Measurements from ENCODE around the gene SLC8B1. TPM values are rescaled to one million over a fixed set of nuclear protein-coding genes. Genes with fewer than 3 reads are reported as not detected.

The SLC8B1 gene
- total and polyA plus RNA-seq, 2 donors: 12.8 to 20.5 TPM

DNA sequence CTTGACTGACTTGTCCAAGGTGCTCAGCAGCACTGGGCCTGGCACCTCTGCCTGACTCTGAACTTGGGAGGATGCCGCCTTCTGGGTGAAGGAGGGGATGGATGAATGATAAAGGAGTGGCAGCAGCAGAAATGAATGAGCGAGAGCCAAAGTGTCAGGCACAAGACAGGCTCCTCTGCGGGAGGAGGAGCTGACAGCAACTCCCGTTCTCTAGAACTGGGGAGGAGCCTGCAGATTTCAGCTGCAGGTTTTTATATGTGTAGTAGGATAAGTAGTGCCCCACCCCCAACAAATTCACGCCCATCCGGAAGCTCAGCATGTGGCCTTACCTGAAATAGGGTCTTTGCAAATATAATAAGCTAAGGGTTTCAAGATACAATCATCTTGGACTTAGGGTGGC is 33.1 kb downstream of the SLC8B1 start:
- no peak for DNase-seq (ENCODE audit: extremely low spot score)
- Histone ChIP-seq H3K36me3 (ENCODE audit: insufficient read depth) (no peaks in the 10 kb centered on the region), H3K27ac (ENCODE audit: low read depth) (no peak overlapping the region), H3K4me3 (ENCODE audit: low read depth, low read length) (no peak overlapping the region), H3K4me1 (ENCODE audit: insufficient read depth) (no peaks in the 10 kb centered on the region)
- 93% methylated on average over 6 of the region's 6 CpGs for WGBS

DNA sequence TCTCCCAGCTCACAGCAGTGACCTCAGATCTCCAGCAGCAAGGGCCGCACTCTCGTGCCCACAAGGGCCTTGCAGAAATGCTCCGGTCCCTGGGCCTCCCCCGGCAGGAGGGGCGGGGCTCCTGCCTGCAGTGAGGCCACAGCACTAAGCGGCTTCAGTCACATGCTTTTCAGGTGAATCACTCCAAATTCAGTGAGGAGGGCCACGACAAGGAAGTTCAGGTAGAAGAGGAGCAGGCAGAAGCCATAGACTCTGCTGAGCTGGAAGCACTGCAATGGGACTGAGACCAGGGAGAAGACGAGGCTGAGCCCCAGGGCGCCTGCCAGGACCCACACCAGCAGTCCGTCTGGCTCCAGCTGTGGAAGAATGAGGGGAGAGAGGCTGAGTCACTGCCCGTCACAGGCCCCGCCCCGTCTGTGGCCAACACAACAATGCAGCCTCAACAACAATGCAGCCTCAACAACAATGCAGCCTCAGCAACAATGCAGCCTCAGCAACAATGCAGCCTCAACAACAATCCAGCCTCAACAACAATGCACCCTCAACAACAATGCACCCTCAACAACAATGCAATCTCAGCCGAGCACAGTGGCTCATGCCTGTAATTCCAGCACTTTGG is 35.2 kb downstream of the SLC8B1 start:
- DNase-seq (ENCODE audit: extremely low spot score): no peak

DNA sequence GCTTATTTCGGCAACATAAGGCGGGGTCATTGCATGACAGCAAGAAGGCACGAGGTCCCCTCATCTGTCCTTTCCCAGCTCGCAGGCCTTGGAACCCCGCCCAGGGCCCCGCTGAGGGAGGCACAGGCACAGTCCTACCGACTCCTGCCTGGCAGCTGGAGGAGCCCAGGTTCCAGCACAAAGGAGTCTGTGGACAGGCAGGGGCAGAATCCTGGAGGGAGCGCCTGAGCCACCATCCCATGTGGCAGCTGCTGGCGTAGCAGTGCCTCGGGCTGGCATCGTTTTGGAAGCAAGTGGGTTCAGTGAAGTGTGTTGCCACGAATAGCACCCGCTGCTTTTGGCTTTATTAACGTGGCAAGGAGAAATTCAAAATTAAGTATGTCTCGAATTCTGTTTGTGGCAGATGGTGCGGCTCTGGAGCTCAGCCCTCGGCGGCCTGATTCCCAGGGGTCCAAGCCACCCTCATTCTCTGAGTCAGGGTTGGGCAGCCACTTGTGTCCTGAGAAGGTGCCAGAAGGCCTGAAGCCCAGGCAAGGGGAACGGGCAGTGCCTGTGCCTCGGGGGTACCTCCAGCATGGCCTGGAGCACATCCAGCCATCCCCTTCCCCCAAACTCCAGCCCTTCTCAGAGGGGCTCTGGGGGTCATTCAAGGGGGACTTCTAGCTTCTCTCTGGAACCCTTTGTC is 35.9 kb downstream of the SLC8B1 start:
- Histone ChIP-seq H3K27ac (ENCODE audit: low read depth) (no peak overlapping the region), H3K4me3 (ENCODE audit: low read depth, low read length) (no peak overlapping the region), H3K36me3 (ENCODE audit: insufficient read depth) (no peaks in the 10 kb centered on the region), H3K4me1 (ENCODE audit: insufficient read depth) (no peaks in the 10 kb centered on the region)
- no peak for DNase-seq (ENCODE audit: extremely low spot score)
- 78% methylated on average over 20 of the region's 20 CpGs for WGBS

More for the DNA sequence above, 35.2 kb downstream of the SLC8B1 start:
- no peaks in the 10 kb centered on the region for H3K4me1 ChIP-seq (ENCODE audit: insufficient read depth)
- peak overlapping the region; percentile 46 for H3K27ac ChIP-seq (ENCODE audit: low read depth)
- H3K4me3 ChIP-seq (ENCODE audit: low read depth, low read length): no peak overlapping the region
- H3K36me3 ChIP-seq (ENCODE audit: insufficient read depth): no peaks in the 10 kb centered on the region
- 44% methylated on average over 14 of the region's 14 CpGs for WGBS

DNA sequence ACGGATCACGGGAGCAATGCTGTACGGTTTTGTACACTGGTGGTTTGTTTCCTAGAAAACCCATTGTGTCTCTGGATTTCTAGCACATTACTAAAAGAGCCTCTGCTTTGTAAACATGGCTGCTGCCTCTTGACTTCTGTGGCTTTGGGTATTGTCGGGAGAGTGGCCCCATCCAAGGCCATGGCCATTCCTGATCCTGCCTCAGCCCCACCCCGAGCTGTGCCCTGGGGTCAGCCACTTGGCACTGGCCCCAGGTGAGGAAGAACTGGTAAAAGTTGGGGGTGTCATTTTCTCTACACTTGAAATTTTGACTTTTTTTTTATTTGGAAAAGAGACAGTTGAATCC is 36.5 kb downstream of the SLC8B1 start:
- WGBS: 85% methylated on average over 5 of the region's 5 CpGs
- H3K27ac ChIP-seq (ENCODE audit: low read depth): no peak overlapping the region
- no peak for DNase-seq (ENCODE audit: extremely low spot score)
- H3K4me1 ChIP-seq (ENCODE audit: insufficient read depth): no peaks in the 10 kb centered on the region
- H3K36me3 ChIP-seq (ENCODE audit: insufficient read depth): no peaks in the 10 kb centered on the region
- no peak overlapping the region for H3K4me3 ChIP-seq (ENCODE audit: low read depth, low read length)

DNA sequence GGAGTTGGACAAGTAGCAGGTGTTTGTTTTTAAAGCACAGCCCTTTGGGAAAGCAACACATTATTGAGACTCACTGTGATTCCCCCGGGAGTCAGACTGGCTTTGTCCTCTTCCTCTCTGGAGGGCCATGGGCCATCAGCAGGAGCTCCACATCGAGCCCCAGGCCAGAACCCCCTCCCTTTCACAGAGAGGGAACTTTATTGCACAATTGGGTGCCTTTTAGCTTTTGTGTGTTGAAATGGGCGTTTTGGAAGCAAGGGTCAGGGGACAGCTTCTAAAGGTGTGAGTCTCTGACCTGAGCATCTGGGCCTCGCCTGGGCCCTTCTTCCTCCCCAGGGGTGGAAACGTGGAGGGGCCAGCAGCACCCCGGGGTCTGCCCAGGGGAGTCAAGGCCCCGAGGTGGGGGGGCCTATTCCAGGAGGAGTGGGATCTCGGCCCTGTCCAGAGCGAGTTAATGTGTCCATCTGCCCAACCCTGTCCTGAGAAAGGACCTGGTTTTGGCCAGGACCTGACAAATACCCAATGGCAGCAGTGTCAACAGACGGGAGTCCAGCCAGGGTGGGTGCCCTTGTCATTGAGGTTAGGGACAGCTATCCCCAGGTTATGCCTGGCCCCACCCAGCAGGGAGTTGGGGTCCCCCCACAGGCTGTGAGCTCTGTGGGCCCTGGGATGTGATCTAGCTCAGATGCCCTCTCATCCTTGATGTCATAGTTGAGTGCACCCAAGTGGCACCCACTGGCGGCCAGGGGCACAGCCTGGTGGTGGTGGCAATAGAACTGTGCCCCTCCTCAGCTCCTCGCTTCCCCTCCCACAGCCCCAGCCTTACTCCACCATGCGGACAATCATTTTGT is 37.1 kb downstream of the SLC8B1 start:
- no peak for DNase-seq (ENCODE audit: extremely low spot score)
- WGBS: 82% methylated on average over 13 of the region's 13 CpGs
- no peak overlapping the region for H3K27ac ChIP-seq (ENCODE audit: low read depth)
- no peak overlapping the region for H3K4me3 ChIP-seq (ENCODE audit: low read depth, low read length)
- H3K36me3 ChIP-seq (ENCODE audit: insufficient read depth): no peaks in the 10 kb centered on the region
- H3K4me1 ChIP-seq (ENCODE audit: insufficient read depth): no peaks in the 10 kb centered on the region

DNA sequence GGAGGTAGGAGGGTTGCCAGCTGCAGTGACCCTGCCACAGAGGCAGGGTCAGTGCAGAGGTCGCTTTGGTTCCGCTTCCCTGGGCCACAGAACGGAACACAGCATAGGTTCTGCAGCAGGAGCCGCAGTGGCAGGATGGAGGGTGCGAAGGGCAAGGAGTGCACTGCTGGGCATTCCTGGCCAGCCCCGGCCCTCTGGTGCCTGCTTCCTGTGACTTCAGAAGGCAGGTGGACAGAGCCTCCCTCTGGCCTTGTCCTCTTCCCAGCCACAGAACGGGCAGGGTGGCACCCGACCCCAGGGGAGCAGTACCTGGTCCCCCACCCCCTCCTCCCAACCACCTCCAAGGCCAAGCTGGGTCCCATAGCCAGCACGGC is 37.7 kb downstream of the SLC8B1 start:
- WGBS: 88% methylated on average over 9 of the region's 9 CpGs
- Histone ChIP-seq H3K4me1 (ENCODE audit: insufficient read depth) (no peaks in the 10 kb centered on the region), H3K36me3 (ENCODE audit: insufficient read depth) (no peaks in the 10 kb centered on the region), H3K4me3 (ENCODE audit: low read depth, low read length) (no peak overlapping the region), H3K27ac (ENCODE audit: low read depth) (no peak overlapping the region)
- no peak for DNase-seq (ENCODE audit: extremely low spot score)

DNA sequence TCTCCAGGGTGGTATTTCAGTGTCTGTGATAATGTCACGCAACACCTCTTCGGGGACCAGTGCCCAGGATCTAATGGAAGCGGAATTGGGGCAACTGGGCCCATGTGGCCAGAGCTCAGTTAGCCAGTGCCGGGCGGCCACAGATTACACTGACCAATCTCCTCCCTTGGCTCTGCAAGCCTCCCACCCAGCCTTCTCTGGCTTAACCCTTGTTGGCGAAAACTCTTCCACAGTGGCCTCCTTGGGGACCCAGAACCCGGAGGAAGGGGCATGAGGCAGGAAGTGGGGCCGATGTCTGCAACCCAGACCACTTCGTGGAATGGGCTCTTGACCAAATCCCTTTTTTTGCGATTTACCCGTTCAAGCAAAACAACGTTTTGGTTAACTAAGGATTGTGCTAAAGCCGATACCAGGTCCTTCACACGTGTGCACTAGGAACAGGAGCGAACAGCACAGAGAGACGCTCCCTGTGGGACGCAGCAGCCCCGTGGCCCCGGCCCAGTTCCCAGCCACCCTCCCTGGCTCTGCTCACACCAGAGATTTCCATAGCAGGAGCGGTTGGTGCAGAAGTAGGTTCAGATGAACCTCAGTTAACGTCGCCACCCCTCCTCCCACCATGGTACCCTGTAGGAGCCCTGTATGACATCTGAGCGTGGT is 38.2 kb downstream of the SLC8B1 start:
- Histone ChIP-seq H3K4me1 (ENCODE audit: insufficient read depth) (no peaks in the 10 kb centered on the region), H3K36me3 (ENCODE audit: insufficient read depth) (no peaks in the 10 kb centered on the region), H3K27ac (ENCODE audit: low read depth) (no peak overlapping the region), H3K4me3 (ENCODE audit: low read depth, low read length) (no peak overlapping the region)
- 86% methylated on average over 23 of the region's 23 CpGs for WGBS
- no peak for DNase-seq (ENCODE audit: extremely low spot score)

DNA sequence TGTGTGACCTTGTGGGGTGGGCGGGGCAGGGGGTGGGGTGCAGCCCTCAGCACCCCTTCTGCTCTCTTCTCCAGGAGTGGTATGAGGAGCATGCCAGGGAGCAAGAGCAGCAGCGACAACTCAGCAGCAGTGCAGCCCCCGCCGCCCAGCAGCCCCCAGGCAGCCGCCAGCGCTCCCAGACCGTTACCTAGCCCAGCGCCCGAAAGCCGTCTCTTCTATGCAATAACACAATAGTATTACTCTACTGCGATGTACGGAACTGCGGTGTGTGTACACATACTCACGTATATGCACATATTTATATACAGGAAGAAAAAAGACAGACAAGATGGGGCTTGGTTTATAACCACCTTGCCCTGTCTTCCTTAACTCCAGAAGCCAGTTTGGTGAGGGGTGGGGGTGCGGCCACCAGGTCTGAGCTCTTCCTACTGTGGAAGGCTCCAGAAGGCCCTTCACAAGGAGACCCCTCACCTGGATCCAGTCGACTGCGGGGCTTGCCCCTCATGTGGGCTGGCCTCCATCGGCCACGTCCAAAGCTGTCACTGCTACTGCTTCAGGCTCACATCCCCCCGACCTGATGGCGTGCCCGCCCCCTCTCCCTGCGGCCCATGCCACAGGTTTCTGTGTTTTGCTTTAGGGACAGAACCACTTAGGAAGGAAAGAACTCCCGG is 38.9 kb downstream of the SLC8B1 start:
- Histone ChIP-seq H3K27ac (ENCODE audit: low read depth) (no peak overlapping the region), H3K36me3 (ENCODE audit: insufficient read depth) (no peaks in the 10 kb centered on the region), H3K4me3 (ENCODE audit: low read depth, low read length) (no peak overlapping the region), H3K4me1 (ENCODE audit: insufficient read depth) (no peaks in the 10 kb centered on the region)
- no peak for DNase-seq (ENCODE audit: extremely low spot score)
- WGBS: 90% methylated on average over 24 of the region's 24 CpGs

DNA sequence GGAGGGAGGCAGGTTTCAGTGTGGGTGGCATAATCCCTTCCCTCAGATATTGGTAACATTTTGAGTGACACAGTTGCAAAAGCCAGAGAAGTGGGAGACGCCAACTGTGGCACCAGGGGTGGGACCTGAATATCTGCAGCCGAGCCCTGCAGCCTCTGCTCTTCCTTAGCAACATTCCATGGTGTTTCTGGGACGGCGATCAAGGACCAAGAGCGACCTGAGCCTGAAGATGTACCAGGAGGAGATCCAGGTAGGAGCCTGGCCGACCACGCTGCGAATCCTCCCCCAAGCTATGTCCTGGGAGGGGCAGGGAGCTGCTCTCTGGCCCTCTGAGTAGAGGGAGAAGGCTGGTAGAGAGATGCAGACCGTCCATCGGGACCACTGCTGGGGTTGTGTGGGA is 41.8 kb downstream of the SLC8B1 start:
- H3K36me3 ChIP-seq (ENCODE audit: insufficient read depth): peaks cover under 1% of the 10 kb centered on the region
- WGBS: 96% methylated on average over 10 of the region's 10 CpGs
- no peaks in the 10 kb centered on the region for H3K4me1 ChIP-seq (ENCODE audit: insufficient read depth)
- H3K27ac ChIP-seq (ENCODE audit: low read depth): no peak overlapping the region
- H3K4me3 ChIP-seq (ENCODE audit: low read depth, low read length): no peak overlapping the region
- no peak for DNase-seq (ENCODE audit: extremely low spot score)

DNA sequence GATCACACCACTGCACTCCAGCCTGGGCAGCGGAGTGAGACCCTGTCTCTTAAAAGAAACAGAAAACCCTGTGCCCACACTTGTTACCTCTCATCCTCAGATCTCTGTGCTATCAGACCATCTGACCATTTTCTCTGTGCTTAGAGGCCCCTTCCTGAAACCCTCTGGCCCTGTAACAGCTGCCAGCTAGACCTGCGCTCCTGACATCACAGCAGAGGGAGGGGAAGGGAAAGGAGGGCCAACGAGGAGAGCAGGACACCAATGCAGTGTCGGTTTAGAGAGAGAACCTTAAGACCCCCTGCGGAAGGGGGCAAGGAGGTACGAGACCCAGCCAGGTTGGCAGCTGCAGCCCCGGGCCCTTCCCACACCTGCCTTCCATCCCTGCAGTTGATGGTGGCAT is 42.4 kb downstream of the SLC8B1 start:
- Histone ChIP-seq H3K4me1 (ENCODE audit: insufficient read depth) (no peaks in the 10 kb centered on the region), H3K36me3 (ENCODE audit: insufficient read depth) (peaks cover 2% of the 10 kb centered on the region), H3K4me3 (ENCODE audit: low read depth, low read length) (no peak overlapping the region), H3K27ac (ENCODE audit: low read depth) (no peak overlapping the region)
- 87% methylated on average over 7 of the region's 7 CpGs for WGBS
- DNase-seq (ENCODE audit: extremely low spot score): no peak

DNA sequence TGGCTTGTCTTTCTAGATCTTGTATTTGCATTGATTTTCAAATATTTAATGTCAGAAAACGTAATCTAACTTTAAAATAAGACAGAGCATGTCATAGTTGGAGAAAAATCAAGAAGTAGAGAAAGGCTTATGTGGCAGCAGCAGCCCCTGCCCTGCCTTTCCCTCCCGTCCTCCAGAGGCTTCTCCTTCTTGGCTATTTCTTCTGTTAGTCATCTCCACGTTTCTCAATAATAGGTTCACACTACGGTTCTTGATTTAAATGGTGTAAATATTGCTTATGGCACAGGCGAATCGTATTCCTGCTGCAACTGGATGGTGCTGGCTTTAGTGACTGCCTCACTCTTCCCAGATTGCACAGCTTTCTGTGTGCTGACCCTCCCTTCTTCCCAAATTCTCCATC is 42.8 kb downstream of the SLC8B1 start:
- WGBS: 80% methylated on average over 6 of the region's 6 CpGs
- DNase-seq (ENCODE audit: extremely low spot score): no peak
- no peak overlapping the region for H3K27ac ChIP-seq (ENCODE audit: low read depth)
- no peak overlapping the region for H3K4me3 ChIP-seq (ENCODE audit: low read depth, low read length)
- H3K4me1 ChIP-seq (ENCODE audit: insufficient read depth): no peaks in the 10 kb centered on the region
- H3K36me3 ChIP-seq (ENCODE audit: insufficient read depth): peaks cover 2% of the 10 kb centered on the region

DNA sequence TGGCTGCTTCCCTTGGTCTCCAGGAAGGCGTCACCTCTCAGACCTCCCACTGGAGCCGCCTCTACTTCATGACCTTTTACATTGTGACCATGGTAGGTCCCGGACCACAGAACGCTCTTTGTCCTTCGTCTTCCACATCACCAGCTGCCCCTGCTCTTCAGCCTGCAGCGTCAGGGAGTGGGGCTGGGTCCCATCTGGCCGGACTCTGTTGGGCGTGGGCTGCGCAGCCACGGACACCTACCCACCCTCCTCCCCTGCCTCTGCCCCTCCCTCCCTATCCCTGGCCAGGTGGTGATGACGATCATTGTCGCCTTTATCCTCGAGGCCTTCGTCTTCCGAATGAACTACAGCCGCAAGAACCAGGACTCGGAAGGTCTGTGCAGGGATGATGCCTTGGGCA is 43.3 kb downstream of the SLC8B1 start:
- no peak for DNase-seq (ENCODE audit: extremely low spot score)
- H3K36me3 ChIP-seq (ENCODE audit: insufficient read depth): peaks cover 2% of the 10 kb centered on the region
- no peaks in the 10 kb centered on the region for H3K4me1 ChIP-seq (ENCODE audit: insufficient read depth)
- H3K27ac ChIP-seq (ENCODE audit: low read depth): no peak overlapping the region
- no peak overlapping the region for H3K4me3 ChIP-seq (ENCODE audit: low read depth, low read length)
- 88% methylated on average over 17 of the region's 17 CpGs for WGBS

DNA sequence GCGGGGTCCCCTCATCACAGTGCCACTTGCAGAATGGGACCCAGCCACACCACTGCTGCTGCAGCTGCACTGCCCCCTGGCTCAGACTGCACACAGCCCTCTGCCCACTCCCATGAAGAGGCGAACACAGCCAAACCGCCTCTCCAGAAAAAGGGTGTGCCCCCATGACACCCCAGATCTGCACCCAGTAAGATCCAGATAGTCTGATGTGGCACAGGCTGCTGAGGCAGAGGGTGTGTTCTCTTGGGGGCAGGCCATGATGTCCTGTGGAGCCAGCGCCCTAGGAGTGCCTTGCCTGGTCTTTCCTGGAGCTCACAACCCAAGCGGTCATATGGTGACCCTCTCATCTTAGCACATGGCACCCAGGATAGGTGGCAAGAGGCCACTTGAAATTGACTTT is 44.4 kb downstream of the SLC8B1 start:
- 97% methylated on average over 5 of the region's 5 CpGs for WGBS
- DNase-seq (ENCODE audit: extremely low spot score): no peak
- Histone ChIP-seq H3K27ac (ENCODE audit: low read depth) (no peak overlapping the region), H3K4me3 (ENCODE audit: low read depth, low read length) (no peak overlapping the region), H3K4me1 (ENCODE audit: insufficient read depth) (no peaks in the 10 kb centered on the region), H3K36me3 (ENCODE audit: insufficient read depth) (peaks cover 2% of the 10 kb centered on the region)
